HCT116 (cell line): ENCODE results near the gene PADI4. TPM values are rescaled to one million over a fixed set of nuclear protein-coding genes. Genes with fewer than 3 reads are reported as not detected.

Experiments used
- ATAC-seq: fragments of 200-7000 bp; cut with Tn5 transposase; 2 replicates; pipeline ENCODE4 v1.9.1; 2020; ENCODE audit warnings: mild to moderate bottlenecking, moderate library complexity
- BruUV-seq: library from RNA; stranded (reverse); fragments of 400-500 nt; replicated peaks from 2 replicates; lab custom pipeline; 2021; lab: Mats Ljungman, UMichigan
- CTCF ChIA-PET: fragments of 300-600 bp; sonication (Branson Sonifier 250); formaldehyde crosslinking; loops from one replicate; lab custom pipeline; 2021; ENCODE audit warnings: antibody characterized with exemption; lab: Charles Lee
- POLR2A ChIA-PET: fragments of 300-600, 350-600 bp; sonication (Branson Sonifier 250); formaldehyde crosslinking; loops from one replicate; lab custom pipeline; 2021; ENCODE audit warnings: antibody characterized with exemption; lab: Charles Lee
- RAD21 ChIA-PET, 2 experiments: fragments of 300-600 bp; sonication (Branson Sonifier 250); formaldehyde crosslinking; loops; one replicate each; lab custom pipeline; 2023; ENCODE audit warnings: low total read pairs in 2 of 2; ENCODE audit not compliant: uncharacterized antibody in 2 of 2, unreplicated experiment in 2 of 2, low non-redundant PET in 1 of 2; lab: Charles Lee
- DNase-seq: peaks from one replicate; pipeline ENCODE4 v3.0.0-alpha.2; 2010; ENCODE audit warnings: low read depth, low spot score
- H2AFZ ChIP-seq: fragments of 200-600 bp; shearing (Covaris generic), sonication (generic); 2 replicates; pipeline ENCODE4 v1.6.1; 2017; ENCODE audit warnings: low read depth, mixed run types, mixed read lengths, antibody characterized with exemption, low read length; ENCODE audit not compliant: poor library complexity, severe bottlenecking
- H3K27ac ChIP-seq: 2 replicates; pipeline ENCODE4 v1.5.1; 2012; ENCODE audit warnings: low read depth, low read length
- H3K27me3 ChIP-seq: fragments of 200-600 bp; sonication (generic); 2 replicates; pipeline ENCODE4 v1.6.1; 2016; ENCODE audit warnings: mixed run types, low read length, mixed read lengths; ENCODE audit not compliant: insufficient read depth
- H3K36me3 ChIP-seq, 2 experiments: fragments of 200-500 bp in 1 of 2; fragments of 200-600 bp in 1 of 2; sonication (Bioruptor generic) in 1 of 2; sonication (generic) in 1 of 2; 2 replicates each; pipeline versions ENCODE4 v1.5.1 to v1.6.1; 2014 to 2016; ENCODE audit warnings: low read length in 2 of 2, inconsistent platforms in 1 of 2, mixed read lengths in 1 of 2, mixed run types in 1 of 2; ENCODE audit not compliant: insufficient read depth in 2 of 2, control insufficient read depth in 1 of 2
- H3K4me1 ChIP-seq, 2 experiments: fragments of 200-600 bp in 1 of 2; sonication (generic) in 1 of 2; 2 replicates each; pipeline versions ENCODE4 v1.5.1 to v1.6.1; 2012 to 2017; ENCODE audit warnings: low read length in 2 of 2, inconsistent platforms in 1 of 2, mild to moderate bottlenecking in 1 of 2, mixed read lengths in 1 of 2, mixed run types in 1 of 2, moderate library complexity in 1 of 2; ENCODE audit not compliant: insufficient read depth in 2 of 2, control insufficient read depth in 1 of 2
- H3K4me2 ChIP-seq: fragments of 200-600 bp; sonication (generic); 2 replicates; pipeline ENCODE4 v1.6.1; 2017; ENCODE audit warnings: mixed run types, low read length, mixed read lengths
- H3K4me3 ChIP-seq, 2 experiments: fragments of 200-600 bp in 1 of 2; sonication (generic) in 1 of 2; replicated peaks in 1 of 2; 2 replicates each; pipeline ENCODE4 v1.5.1; 2011 to 2016; ENCODE audit warnings: low read length in 2 of 2, control low read depth in 1 of 2, low read depth in 1 of 2, mild to moderate bottlenecking in 1 of 2, mixed read lengths in 1 of 2, mixed run types in 1 of 2
- H3K79me2 ChIP-seq: fragments of 200-600 bp; sonication (generic); 2 replicates; pipeline ENCODE4 v1.6.1; 2017; ENCODE audit warnings: mild to moderate bottlenecking, mixed run types, low read length, moderate library complexity, mixed read lengths; ENCODE audit not compliant: insufficient read depth
- H3K9ac ChIP-seq: fragments of 200-600 bp; sonication (generic); 2 replicates; pipeline ENCODE4 v1.6.1; 2016; ENCODE audit warnings: low read length, mixed read lengths
- H3K9me2 ChIP-seq: fragments of 200-600 bp; sonication (generic), shearing (Covaris generic); 2 replicates; pipeline ENCODE4 v1.6.1; 2017; ENCODE audit warnings: mixed run types, mild to moderate bottlenecking, moderate library complexity; ENCODE audit not compliant: insufficient read depth
- H3K9me3 ChIP-seq, 2 experiments: fragments of 200-500 bp in 1 of 2; fragments of 200-600 bp in 1 of 2; sonication (Bioruptor generic) in 1 of 2; sonication (generic) in 1 of 2; 2 replicates each; pipeline ENCODE4 v1.6.1; 2014 to 2017; ENCODE audit warnings: low read length in 2 of 2, mixed read lengths in 2 of 2, inconsistent platforms in 1 of 2, low read depth in 1 of 2, mild to moderate bottlenecking in 1 of 2, mixed run types in 1 of 2, moderate library complexity in 1 of 2; ENCODE audit not compliant: control insufficient read depth in 1 of 2, insufficient read depth in 1 of 2
- H4K20me1 ChIP-seq: fragments of 200-600 bp; sonication (generic), shearing (Covaris generic); 2 replicates; pipeline ENCODE4 v1.6.1; 2017; ENCODE audit warnings: mixed run types, mild to moderate bottlenecking, moderate library complexity; ENCODE audit not compliant: insufficient read depth
- CEBPB ChIP-seq: IDR thresholded peaks from 2 replicates; pipeline ENCODE4 v1.6.1; 2012; ENCODE audit warnings: low read depth
- EZH2 ChIP-seq: fragments of 200-600 bp; sonication (generic); IDR thresholded peaks from 2 replicates; pipeline ENCODE4 v1.6.1; 2017; ENCODE audit warnings: antibody characterized with exemption, mixed run types
- POLR2AphosphoS5 ChIP-seq: IDR thresholded peaks from 2 replicates; pipeline ENCODE4 v1.6.1; 2011; ENCODE audit warnings: mild to moderate bottlenecking, low read depth, low read length, moderate library complexity
- ZBTB33 ChIP-seq: IDR thresholded peaks from 2 replicates; pipeline ENCODE4 v1.6.1; 2011; ENCODE audit warnings: mild to moderate bottlenecking, low read length, moderate library complexity; ENCODE audit not compliant: insufficient replicate concordance; ENCODE audit errors: extremely low read depth
- intact Hi-C: fragments of 100-400 bp; cut with micrococcal nuclease; formaldehyde crosslinking; loops from 2 replicates; pipeline ENCODE4 v1.10.0; 2022
- total RNA-seq: library from RNA; stranded (reverse); gene quantifications from one replicate; pipeline ENCODE4 v1.2.1, GENCODE V29; 2021; ENCODE audit not compliant: unreplicated experiment

Gene PADI4
- total RNA-seq, 1 experiment from 2014 or later, result 0.44 TPM

- CTCF ChIA-PET, result no interaction called here
Observed at GRCh38 chr1:17286646-17287045, 21.4 kb upstream of the PADI4 start.

GRCh38 chr1:17287130-17287776 lies 20.7 kb upstream of the PADI4 start:
- TF ChIP-seq ZBTB33 (no peak), CEBPB (peak; percentile 91)
- no peak overlapping the region for H3K27ac ChIP-seq

More at GRCh38 chr1:17286646-17287045, 21.4 kb upstream of the PADI4 start:
- no peaks in the 10 kb centered on the region for H4K20me1 ChIP-seq
- H3K9me3 ChIP-seq, result no peaks in the 10 kb centered on the region
- no peak overlapping the region for H3K4me3 ChIP-seq
- no peaks in the 10 kb centered on the region for H3K9me2 ChIP-seq
- intact Hi-C loops, result no loop called here
- POLR2A ChIA-PET, result no interaction called here
- H3K27ac ChIP-seq, result no peak overlapping the region
- H3K36me3 ChIP-seq, result no peaks in the 10 kb centered on the region
- H2AFZ ChIP-seq, result no peak overlapping the region
- no peak overlapping the region for H3K4me2 ChIP-seq
- BruUV-seq, result no TSS peak
- RAD21 ChIA-PET, result no interaction called here
- no peak overlapping the region for H3K9ac ChIP-seq
- DNase-seq (no peak), ATAC-seq (no peak)
- H3K79me2 ChIP-seq, result no peaks in the 10 kb centered on the region
- peaks cover 1 to 9% of the 10 kb centered on the region in 2 experiments; a peak in 3 of 4 replicates for H3K4me1 ChIP-seq
- no peak for TF ChIP-seq EZH2
- no peak for TF ChIP-seq POLR2AphosphoS5
- TF ChIP-seq ZBTB33, result no peak
- H3K27me3 ChIP-seq, result no peaks in the 10 kb centered on the region; the same call in 1 of the 2 replicates

More at GRCh38 chr1:17287130-17287776, 20.7 kb upstream of the PADI4 start:
- RAD21 ChIA-PET, result no interaction called here
- POLR2A ChIA-PET, result no interaction called here
- no peaks in the 10 kb centered on the region for H3K9me3 ChIP-seq
- intact Hi-C loops, result no loop called here
- CTCF ChIA-PET, result no interaction called here
- H3K27me3 ChIP-seq, result no peaks in the 10 kb centered on the region; the same call in 1 of the 2 replicates
- H3K9ac ChIP-seq, result no peak overlapping the region
- no peaks in the 10 kb centered on the region for H4K20me1 ChIP-seq
- peaks cover 7 to 15% of the 10 kb centered on the region in 2 experiments for H3K4me1 ChIP-seq
- H3K36me3 ChIP-seq, result no peaks in the 10 kb centered on the region
- H2AFZ ChIP-seq, result no peak overlapping the region
- no peaks in the 10 kb centered on the region for H3K79me2 ChIP-seq
- H3K4me2 ChIP-seq, result peak overlapping the region; percentile 13; the same call in 1 of the 2 replicates
- ATAC-seq (peak; percentile 61), DNase-seq (no peak)
- H3K9me2 ChIP-seq, result no peaks in the 10 kb centered on the region
- no TSS peak for BruUV-seq
- no peak overlapping the region for H3K4me3 ChIP-seq
